Measurements from ENCODE around the gene GLRX2. TPM values are rescaled to one million over a fixed set of nuclear protein-coding genes. Genes with fewer than 3 reads are reported as not detected.

GLRX2 gene
- total and polyA plus RNA-seq, 9 donors = 3.2 to 18.5 (median 9.1) TPM

- no peaks in the 10 kb centered on the region for H3K36me3 ChIP-seq
- no peaks in the 10 kb centered on the region for H3K9me3 ChIP-seq
- TF ChIP-seq POLR2A (IDR thresholded peaks at IDR 0.05) = no peak
- TF ChIP-seq EP300 (IDR thresholded peaks at IDR 0.05) = no peak
- TF ChIP-seq CTCF (IDR thresholded peaks at IDR 0.05) = no peak
- no peak overlapping the region for H3K27ac ChIP-seq
- H3K27me3 ChIP-seq = no peaks in the 10 kb centered on the region
- H3K4me3 ChIP-seq = no peak overlapping the region
- H3K4me1 ChIP-seq (ENCODE audit: insufficient read depth) = no peaks in the 10 kb centered on the region
- DNase-seq = no peak
- WGBS, 3 donors = 54 to 66% (median 62%) methylated on average over 2 of the region's 2 CpGs
- intact Hi-C loops (cut with DNase I) = no loop called here
Observed at GRCh38 chr1:193070386-193070753, 34.8 kb downstream of the GLRX2 start.

GRCh38 chr1:193069748-193070385 is 35.3 kb downstream of the GLRX2 start:
- no peaks in the 10 kb centered on the region for H3K9me3 ChIP-seq
- no peaks in the 10 kb centered on the region for H3K36me3 ChIP-seq
- H3K4me1 ChIP-seq (ENCODE audit: insufficient read depth) = no peaks in the 10 kb centered on the region
- 80 to 87% (median 85%) methylated on average over 4 of the region's 4 CpGs for WGBS, 3 donors
- no peaks in the 10 kb centered on the region for H3K27me3 ChIP-seq
- TF ChIP-seq EP300 (IDR thresholded peaks at IDR 0.05) (no peak), CTCF (IDR thresholded peaks at IDR 0.05) (no peak), POLR2A (IDR thresholded peaks at IDR 0.05) (no peak)
- no peak for DNase-seq
- no peak overlapping the region for H3K4me3 ChIP-seq
- intact Hi-C loops (cut with DNase I) = no loop called here
- H3K27ac ChIP-seq = no peak overlapping the region

GRCh38 chr1:193068013-193068412 is 37.2 kb downstream of the GLRX2 start:
- TF ChIP-seq EP300 (IDR thresholded peaks at IDR 0.05) (no peak), CTCF (IDR thresholded peaks at IDR 0.05) (no peak), POLR2A (IDR thresholded peaks at IDR 0.05) (no peak)
- DNase-seq = no peak
- Histone ChIP-seq H3K27me3 (no peaks in the 10 kb centered on the region), H3K27ac (no peak overlapping the region), H3K36me3 (no peaks in the 10 kb centered on the region), H3K4me1 (ENCODE audit: insufficient read depth) (peaks cover 2% of the 10 kb centered on the region), H3K4me3 (no peak overlapping the region), H3K9me3 (no peaks in the 10 kb centered on the region)
- intact Hi-C loops (cut with DNase I) = no loop called here

- 90 to 92% (median 91%) methylated on average over 4 of the region's 4 CpGs for WGBS, 3 donors
- H3K9me3 ChIP-seq = no peaks in the 10 kb centered on the region
Observed at GRCh38 chr1:193066606-193067005, 38.6 kb downstream of the GLRX2 start.

GRCh38 chr1:193065954-193066353 is 39.3 kb downstream of the GLRX2 start:
- H3K27me3 ChIP-seq = no peaks in the 10 kb centered on the region
- no peak overlapping the region for H3K27ac ChIP-seq
- no peaks in the 10 kb centered on the region for H3K36me3 ChIP-seq
- intact Hi-C loops (cut with DNase I) = no loop called here
- no peaks in the 10 kb centered on the region for H3K9me3 ChIP-seq
- peaks cover 3% of the 10 kb centered on the region for H3K4me1 ChIP-seq (ENCODE audit: insufficient read depth)
- no peak for DNase-seq
- no peak for TF ChIP-seq POLR2A (IDR thresholded peaks at IDR 0.05)
- TF ChIP-seq CTCF (IDR thresholded peaks at IDR 0.05) = no peak
- no peak for TF ChIP-seq EP300 (IDR thresholded peaks at IDR 0.05)
- H3K4me3 ChIP-seq = no peak overlapping the region

More at GRCh38 chr1:193066606-193067005, 38.6 kb downstream of the GLRX2 start:
- TF ChIP-seq EP300 (IDR thresholded peaks at IDR 0.05) (no peak), POLR2A (IDR thresholded peaks at IDR 0.05) (no peak)
- Histone ChIP-seq H3K4me1 (ENCODE audit: insufficient read depth) (peaks cover 2% of the 10 kb centered on the region), H3K27ac (no peak overlapping the region), H3K4me3 (no peak overlapping the region), H3K27me3 (no peaks in the 10 kb centered on the region), H3K36me3 (no peaks in the 10 kb centered on the region)
- no peak for DNase-seq
- intact Hi-C loops (cut with DNase I) = no loop called here

Data from ovary (tissue), 9 donors.